Measurements from ENCODE around the gene ERC1. TPM values are rescaled to one million over a fixed set of nuclear protein-coding genes. Genes with fewer than 3 reads are reported as not detected.

Gene ERC1
- total RNA-seq, 4 donors from 2014 or later = 23.5 to 74.8 (median 57.0) TPM

DNA sequence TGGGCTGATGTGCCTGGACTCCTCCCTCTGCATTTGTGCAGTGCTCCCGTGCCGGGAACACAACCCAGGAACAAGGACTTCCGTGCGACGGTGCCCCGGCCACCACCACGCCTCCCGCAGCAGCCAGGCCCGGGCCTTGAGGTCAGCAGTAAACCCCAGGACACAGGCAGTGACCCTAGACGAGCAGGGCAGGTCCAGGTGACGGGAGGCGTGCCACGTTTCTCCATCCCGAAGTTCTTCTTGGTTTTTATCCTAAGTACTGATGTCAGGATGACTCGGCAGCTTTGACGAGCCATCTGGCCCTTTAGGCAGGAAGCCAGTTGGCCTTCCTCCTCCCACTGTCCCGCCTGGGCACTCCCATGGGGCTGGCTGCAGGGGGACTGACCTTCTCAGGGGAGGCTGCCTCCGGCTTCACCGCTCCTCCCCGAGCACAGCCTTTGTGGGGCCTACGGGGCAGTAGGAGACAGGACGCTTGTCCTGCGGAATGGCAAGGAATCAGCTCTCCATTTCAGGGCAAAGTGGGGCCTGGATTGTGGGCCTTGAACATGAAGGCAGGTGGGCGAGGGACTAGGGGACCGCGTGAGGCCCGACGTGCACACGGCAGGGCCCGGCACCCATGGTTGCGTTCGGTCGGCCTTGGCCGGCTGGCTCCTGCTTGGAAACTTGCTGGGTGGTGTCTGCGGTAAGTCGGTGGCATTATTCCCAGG lies 509.2 kb downstream of the ERC1 start:
- Histone ChIP-seq H3K36me3 (no peaks in the 10 kb centered on the region), H3K27me3 (no peaks in the 10 kb centered on the region), H3K27ac (no peak overlapping the region), H3K9me3 (no peaks in the 10 kb centered on the region), H3K4me1 (peaks cover 0 to 34% (median 21%) of the 10 kb centered on the region in 4 donors), H3K4me3 (no peak overlapping the region)
- no peak for DNase-seq
- TF ChIP-seq POLR2A (IDR thresholded peaks at IDR 0.05) = no peak
- TF ChIP-seq, protein P1, sequence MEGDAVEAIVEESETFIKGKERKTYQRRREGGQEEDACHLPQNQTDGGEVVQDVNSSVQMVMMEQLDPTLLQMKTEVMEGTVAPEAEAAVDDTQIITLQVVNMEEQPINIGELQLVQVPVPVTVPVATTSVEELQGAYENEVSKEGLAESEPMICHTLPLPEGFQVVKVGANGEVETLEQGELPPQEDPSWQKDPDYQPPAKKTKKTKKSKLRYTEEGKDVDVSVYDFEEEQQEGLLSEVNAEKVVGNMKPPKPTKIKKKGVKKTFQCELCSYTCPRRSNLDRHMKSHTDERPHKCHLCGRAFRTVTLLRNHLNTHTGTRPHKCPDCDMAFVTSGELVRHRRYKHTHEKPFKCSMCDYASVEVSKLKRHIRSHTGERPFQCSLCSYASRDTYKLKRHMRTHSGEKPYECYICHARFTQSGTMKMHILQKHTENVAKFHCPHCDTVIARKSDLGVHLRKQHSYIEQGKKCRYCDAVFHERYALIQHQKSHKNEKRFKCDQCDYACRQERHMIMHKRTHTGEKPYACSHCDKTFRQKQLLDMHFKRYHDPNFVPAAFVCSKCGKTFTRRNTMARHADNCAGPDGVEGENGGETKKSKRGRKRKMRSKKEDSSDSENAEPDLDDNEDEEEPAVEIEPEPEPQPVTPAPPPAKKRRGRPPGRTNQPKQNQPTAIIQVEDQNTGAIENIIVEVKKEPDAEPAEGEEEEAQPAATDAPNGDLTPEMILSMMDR (IDR thresholded peaks at IDR 0.05) = no peak
- TF ChIP-seq POLR2AphosphoS5 (IDR thresholded peaks at IDR 0.05) = no peak
- no peak for TF ChIP-seq EP300 (IDR thresholded peaks at IDR 0.05; ENCODE audit: low read depth)
- 67 to 89% methylated on average over 6 to 33 of the region's 36 CpGs for WGBS, 2 donors (ENCODE audit: low coverage in 1 of 2)
- intact Hi-C loops (cut with DNase I; ENCODE audit: low total_unique reads) = no loop called here
- in situ Hi-C loops (cut with MboI; ENCODE audit: low pct_ligation_motif_present in 1 of 4, low pct_unique_long_range_greater_than_20kb in 1 of 4, low sequenced_read_pairs in 3 of 4) = no loop called here

DNA sequence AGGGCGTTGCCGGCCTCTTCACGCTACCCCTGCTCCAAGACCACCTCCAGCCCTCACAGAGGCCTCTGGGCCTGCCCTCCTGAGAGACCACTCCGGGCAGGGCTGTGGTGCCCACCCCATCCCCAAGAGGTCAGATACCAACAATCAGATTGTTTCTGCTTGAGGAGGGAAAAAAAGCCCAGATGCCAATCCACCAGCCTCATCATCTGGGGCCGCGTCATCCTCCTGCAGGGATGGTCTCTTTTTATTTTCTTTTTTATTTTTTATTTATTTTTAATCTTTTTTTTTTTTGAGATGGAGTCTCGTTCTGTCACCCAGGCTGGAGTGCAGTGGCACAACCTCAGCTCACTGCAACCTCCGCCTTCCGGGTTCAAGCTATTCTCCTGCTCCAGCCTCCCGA lies 510.0 kb downstream of the ERC1 start:
- Histone ChIP-seq H3K9me3 (no peaks in the 10 kb centered on the region), H3K4me1 (peaks cover 0 to 30% (median 17%) of the 10 kb centered on the region in 4 donors), H3K27me3 (no peaks in the 10 kb centered on the region), H3K36me3 (no peaks in the 10 kb centered on the region), H3K4me3 (no peak overlapping the region), H3K27ac (no peak overlapping the region)
- TF ChIP-seq POLR2A (IDR thresholded peaks at IDR 0.05) (no peak), EP300 (IDR thresholded peaks at IDR 0.05; ENCODE audit: low read depth) (no peak), POLR2AphosphoS5 (IDR thresholded peaks at IDR 0.05) (no peak)
- TF ChIP-seq, protein P1 (IDR thresholded peaks at IDR 0.05) = no peak
- WGBS, 2 donors (ENCODE audit: low coverage in 1 of 2) = 84% methylated on average over 5 to 10 of the region's 10 CpGs
- intact Hi-C loops (cut with DNase I; ENCODE audit: low total_unique reads) (no loop called here), in situ Hi-C loops (cut with MboI; ENCODE audit: low pct_ligation_motif_present in 1 of 4, low pct_unique_long_range_greater_than_20kb in 1 of 4, low sequenced_read_pairs in 3 of 4) (no loop called here)
- no peak for DNase-seq

DNA sequence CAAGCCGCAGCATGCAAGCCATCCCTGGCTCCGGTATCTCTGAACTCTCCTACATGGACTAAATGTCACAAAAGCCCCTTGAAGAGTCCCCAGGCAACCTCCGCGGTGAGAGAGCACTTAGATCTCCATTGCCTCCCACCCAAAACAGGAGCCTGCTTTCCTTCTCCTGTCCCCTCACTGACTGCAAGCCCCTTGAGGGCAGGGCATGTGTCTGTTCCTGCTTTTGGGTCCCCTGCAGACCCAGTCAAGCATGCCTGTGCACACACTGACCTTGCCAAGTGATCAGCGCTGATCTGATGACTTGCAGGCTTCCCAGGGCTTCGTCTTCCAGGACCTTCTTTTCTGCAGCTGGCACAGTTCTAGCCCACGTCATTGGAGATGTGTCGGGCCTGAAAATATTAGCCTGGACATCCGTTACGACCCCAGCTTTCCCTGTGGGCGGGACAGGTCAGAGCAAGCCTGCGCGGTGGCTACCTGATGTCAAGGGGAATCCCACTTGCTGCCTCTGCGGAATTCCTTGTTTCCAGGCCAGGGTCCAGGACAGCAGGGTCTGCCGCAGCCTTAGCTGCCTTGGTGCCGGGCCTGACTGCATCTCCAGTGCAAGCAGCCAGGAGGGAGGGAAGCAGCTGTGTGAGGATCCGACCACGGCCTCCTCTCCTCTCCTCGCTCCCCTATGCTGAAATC lies 510.8 kb downstream of the ERC1 start:
- H3K4me3 ChIP-seq = no peak overlapping the region
- in situ Hi-C loops (cut with MboI; ENCODE audit: low pct_ligation_motif_present in 1 of 4, low pct_unique_long_range_greater_than_20kb in 1 of 4, low sequenced_read_pairs in 3 of 4) = no loop called here
- DNase-seq = no peak
- WGBS, 2 donors (ENCODE audit: low coverage in 1 of 2) = 90% methylated on average over 19 of the region's 19 CpGs; no CpG with 5 or more reads in 1 of the 2 donors
- no peaks in the 10 kb centered on the region for H3K27me3 ChIP-seq
- TF ChIP-seq, protein P1 (IDR thresholded peaks at IDR 0.05) = no peak
- no peak for TF ChIP-seq POLR2A (IDR thresholded peaks at IDR 0.05)
- TF ChIP-seq POLR2AphosphoS5 (IDR thresholded peaks at IDR 0.05) = no peak
- no peak for TF ChIP-seq EP300 (IDR thresholded peaks at IDR 0.05; ENCODE audit: low read depth)
- no peaks in the 10 kb centered on the region for H3K36me3 ChIP-seq
- peaks cover 0 to 22% (median 10%) of the 10 kb centered on the region in 4 donors for H3K4me1 ChIP-seq
- intact Hi-C loops (cut with DNase I; ENCODE audit: low total_unique reads) = no loop called here
- H3K27ac ChIP-seq = no peak overlapping the region
- no peaks in the 10 kb centered on the region for H3K9me3 ChIP-seq

DNA sequence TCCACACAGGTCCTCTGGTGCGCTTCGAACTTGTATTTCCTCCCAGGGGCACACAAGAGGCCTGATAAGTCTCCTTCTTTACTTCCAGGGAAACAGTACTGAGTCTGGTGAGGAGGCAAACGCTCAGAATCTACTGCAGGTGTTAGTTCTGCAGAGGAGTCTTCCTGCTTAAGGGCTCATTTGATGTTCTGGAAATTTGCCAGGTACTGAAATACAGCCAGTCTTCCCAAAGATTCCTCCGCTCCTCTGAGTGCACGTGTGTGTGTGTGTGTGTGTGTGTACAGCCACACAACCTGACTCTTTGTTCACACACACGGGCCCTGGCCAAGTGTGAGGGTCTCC lies 511.3 kb downstream of the ERC1 start:
- no peak overlapping the region for H3K27ac ChIP-seq
- WGBS, 2 donors (ENCODE audit: low coverage in 1 of 2) = 41% methylated on average over 6 of the region's 6 CpGs; no CpG with 5 or more reads in 1 of the 2 donors
- TF ChIP-seq POLR2A (IDR thresholded peaks at IDR 0.05) (no peak), EP300 (IDR thresholded peaks at IDR 0.05; ENCODE audit: low read depth) (no peak), POLR2AphosphoS5 (IDR thresholded peaks at IDR 0.05) (no peak)
- TF ChIP-seq, protein P1 (IDR thresholded peaks at IDR 0.05) = no peak
- DNase-seq = no peak
- H3K27me3 ChIP-seq = no peaks in the 10 kb centered on the region
- no peaks in the 10 kb centered on the region for H3K36me3 ChIP-seq
- no peak overlapping the region for H3K4me3 ChIP-seq
- intact Hi-C loops (cut with DNase I; ENCODE audit: low total_unique reads) = no loop called here
- peaks cover 0 to 17% (median 8%) of the 10 kb centered on the region in 4 donors for H3K4me1 ChIP-seq
- no peaks in the 10 kb centered on the region for H3K9me3 ChIP-seq
- in situ Hi-C loops (cut with MboI; ENCODE audit: low pct_ligation_motif_present in 1 of 4, low pct_unique_long_range_greater_than_20kb in 1 of 4, low sequenced_read_pairs in 3 of 4) = no loop called here
